Measurements from ENCODE around the gene SLC17A7. TPM values are rescaled to one million over a fixed set of nuclear protein-coding genes. Genes with fewer than 3 reads are reported as not detected.
"Not testable (repeated sequence)": the region's sequence is repeated elsewhere in the genome, so short reads cannot be mapped to it uniquely, and the experiment has no call there.

SLC17A7 gene
- total RNA-seq, 1 donor from 2014 or later: not detected

GRCh38 chr19:49450405-49450804 is 9.1 kb upstream of the SLC17A7 start:
- Histone ChIP-seq H3K27me3 (ENCODE audit: control insufficient read depth, insufficient read depth, low read length) (no peaks in the 10 kb centered on the region), H3K4me3 (ENCODE audit: low read depth, low read length) (no peak overlapping the region), H3K36me3 (ENCODE audit: control insufficient read depth, insufficient read depth, low read length) (no peaks in the 10 kb centered on the region)
- DNase-seq (ENCODE audit: low read depth): no peak
- no peak for TF ChIP-seq CTCF (IDR thresholded peaks at IDR 0.05; ENCODE audit: insufficient read depth, low read length, poor library complexity, severe bottlenecking)

DNA sequence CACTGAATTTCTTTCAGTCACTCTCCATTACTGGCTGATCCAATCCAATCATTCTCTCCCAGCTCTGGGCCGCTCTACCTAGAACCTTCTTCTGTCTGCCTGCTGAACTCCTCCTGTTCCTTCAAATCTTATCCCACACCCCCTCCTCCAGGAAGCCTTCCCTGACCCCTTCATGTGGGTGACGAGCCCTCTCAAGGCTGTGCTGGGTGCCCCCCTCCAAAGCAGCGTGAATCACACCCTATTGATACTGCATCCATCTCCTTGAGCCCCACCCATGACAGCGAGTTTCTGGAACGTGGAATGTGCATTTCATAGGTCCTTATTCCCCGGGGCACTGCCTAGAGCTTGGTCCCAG is 7.1 kb upstream of the SLC17A7 start:
- no peak for DNase-seq (ENCODE audit: low read depth)
- no peak for TF ChIP-seq CTCF (IDR thresholded peaks at IDR 0.05; ENCODE audit: insufficient read depth, low read length, poor library complexity, severe bottlenecking)
- H3K27me3 ChIP-seq (ENCODE audit: control insufficient read depth, insufficient read depth, low read length): no peaks in the 10 kb centered on the region
- no peaks in the 10 kb centered on the region for H3K36me3 ChIP-seq (ENCODE audit: control insufficient read depth, insufficient read depth, low read length)
- no peak overlapping the region for H3K4me3 ChIP-seq (ENCODE audit: low read depth, low read length)

- Histone ChIP-seq H3K27me3 (ENCODE audit: control insufficient read depth, insufficient read depth, low read length) (peaks cover 3% of the 10 kb centered on the region), H3K4me3 (ENCODE audit: low read depth, low read length) (no peak overlapping the region), H3K36me3 (ENCODE audit: control insufficient read depth, insufficient read depth, low read length) (no peaks in the 10 kb centered on the region)
- no peak for TF ChIP-seq CTCF (IDR thresholded peaks at IDR 0.05; ENCODE audit: insufficient read depth, low read length, poor library complexity, severe bottlenecking)
- no peak for DNase-seq (ENCODE audit: low read depth)
Measured at GRCh38 chr19:49447485-49448431, 6.4 kb upstream of the SLC17A7 start.

DNA sequence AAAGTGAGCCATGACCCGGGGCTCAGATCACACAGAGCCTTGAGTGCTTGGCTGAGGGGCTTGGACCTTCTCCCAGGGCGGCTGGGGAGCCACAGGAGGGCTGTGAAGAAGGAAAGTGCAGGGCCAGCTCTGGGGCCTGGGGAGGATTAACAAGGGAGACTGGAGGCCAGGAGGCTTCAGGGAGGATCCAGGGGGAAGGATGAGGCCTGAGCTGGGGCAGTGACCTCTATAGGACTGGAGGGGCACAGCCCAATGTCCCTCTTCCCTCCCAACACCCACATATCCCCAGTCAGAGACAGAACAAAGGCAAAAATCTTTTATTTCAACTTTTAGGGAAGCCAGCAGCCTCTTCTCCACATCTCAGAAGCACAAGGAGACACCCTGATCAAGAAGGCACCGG is 4.7 kb upstream of the SLC17A7 start:
- no peak for TF ChIP-seq CTCF (IDR thresholded peaks at IDR 0.05; ENCODE audit: insufficient read depth, low read length, poor library complexity, severe bottlenecking)
- H3K36me3 ChIP-seq (ENCODE audit: control insufficient read depth, insufficient read depth, low read length): no peaks in the 10 kb centered on the region

DNA sequence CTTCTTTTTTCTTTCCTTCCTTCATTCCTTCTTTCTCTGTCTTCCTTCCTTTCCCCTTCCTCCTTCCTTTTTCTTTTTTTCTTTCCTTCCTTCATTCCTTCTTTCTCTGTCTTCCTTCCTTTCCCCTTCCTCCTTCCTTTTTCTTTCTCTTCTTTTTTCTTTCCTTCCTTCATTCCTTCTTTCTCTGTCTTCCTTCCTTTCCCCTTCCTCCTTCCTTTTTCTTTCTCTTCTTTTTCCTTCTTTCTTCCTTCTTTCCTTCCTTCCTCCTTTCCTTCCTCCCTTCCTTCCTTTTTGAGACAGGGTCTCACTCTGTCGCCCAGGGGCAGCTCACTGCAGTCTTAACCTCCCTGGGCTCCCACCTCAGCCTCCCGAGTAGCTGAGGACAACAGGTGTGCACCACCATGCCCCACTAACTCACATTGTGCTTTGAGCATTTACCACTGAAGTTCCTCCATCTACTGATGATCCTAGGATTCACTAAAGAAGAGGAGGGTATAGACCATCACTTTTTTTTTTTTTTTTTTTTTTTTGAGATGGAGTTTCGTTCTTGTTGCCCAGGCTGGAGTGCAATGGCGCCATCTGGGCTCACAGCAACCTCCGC is 2.9 kb upstream of the SLC17A7 start:
- H3K27me3 ChIP-seq (ENCODE audit: control insufficient read depth, insufficient read depth, low read length): peaks cover 35% of the 10 kb centered on the region
- DNase-seq (ENCODE audit: low read depth); H3K36me3 ChIP-seq (ENCODE audit: control insufficient read depth, insufficient read depth, low read length); H3K4me3 ChIP-seq (ENCODE audit: low read depth, low read length): not testable (repeated sequence)

More for the DNA sequence above, 4.7 kb upstream of the SLC17A7 start:
- no peak overlapping the region for H3K4me3 ChIP-seq (ENCODE audit: low read depth, low read length)
- peaks cover 18% of the 10 kb centered on the region for H3K27me3 ChIP-seq (ENCODE audit: control insufficient read depth, insufficient read depth, low read length)
- no peak for DNase-seq (ENCODE audit: low read depth)

GRCh38 chr19:49443366-49444099 is 2.2 kb upstream of the SLC17A7 start:
- TF ChIP-seq CTCF (IDR thresholded peaks at IDR 0.05; ENCODE audit: insufficient read depth, low read length, poor library complexity, severe bottlenecking): peak; percentile 87
- H3K36me3 ChIP-seq (ENCODE audit: control insufficient read depth, insufficient read depth, low read length): no peaks in the 10 kb centered on the region
- peak; percentile 71 for DNase-seq (ENCODE audit: low read depth)
- peak overlapping the region; percentile 63 for H3K4me3 ChIP-seq (ENCODE audit: low read depth, low read length)
- peaks cover 41% of the 10 kb centered on the region for H3K27me3 ChIP-seq (ENCODE audit: control insufficient read depth, insufficient read depth, low read length)

Data from kidney epithelial cell (primary cell).